SK-N-MC (cell line): Measurements from ENCODE around the gene PLD5.

Source experiments
- EZH2 ChIP-seq: fragments of 200-600 bp; sonication (generic); IDR thresholded peaks from one replicate; pipeline ENCODE4 v1.6.1; 2017; ENCODE audit warnings: antibody characterized with exemption
- POLR2AphosphoS5 ChIP-seq: IDR thresholded peaks from 2 replicates; pipeline ENCODE4 v1.6.1; 2012; ENCODE audit warnings: mild to moderate bottlenecking, low read depth, low read length, borderline replicate concordance

GRCh38 chr1:242534753-242535152 lies 10.3 kb upstream of the PLD5 start:
- TF ChIP-seq EZH2 (no peak), POLR2AphosphoS5 (no peak)
